A549 (cell line): Measurements from ENCODE around the gene LRRC4B. TPM values are rescaled to one million over a fixed set of nuclear protein-coding genes. Genes with fewer than 3 reads are reported as not detected.

ENCODE experiments used
- ATAC-seq, 2 experiments: fragments of 200-7000 bp in 1 of 2; fragments of >200 bp in 1 of 2; cut with Nextera tagmentation in 1 of 2; cut with Tn5 transposase in 1 of 2; 3 replicates each; pipeline versions ENCODE4 v1.8.0 to v1.9.1; 2018 to 2020; ENCODE audit warnings: mild to moderate bottlenecking in 1 of 2, moderate library complexity in 1 of 2
- CTCF ChIA-PET: fragments of 300-600 bp; sonication (Branson Sonifier 250); formaldehyde crosslinking; extraction: SDS; loops from one replicate; lab custom pipeline; 2021; ENCODE audit warnings: antibody characterized with exemption, inconsistent platforms; lab: Yijun Ruan, JAX
- POLR2A ChIA-PET: fragments of 350-600 bp; formaldehyde crosslinking; extraction: SDS; loops from one replicate; lab custom pipeline; 2021; ENCODE audit warnings: antibody characterized with exemption, inconsistent platforms; lab: Yijun Ruan, JAX
- DNase-seq, 2 experiments: peaks; one replicate each; pipeline versions ENCODE4 v3.0.0 to v3.0.0-alpha.2; 2011 to 2016; ENCODE audit warnings: low read depth in 1 of 2, low spot score in 1 of 2
- FAIRE-seq: peaks from 2 replicates; lab custom pipeline; 2011; peaks lifted over from hg19 to GRCh38; lab: Jason Lieb, UNC
- H3K27ac ChIP-seq, 2 experiments: fragments of >200 bp; sonication (Bioruptor Twin); formaldehyde crosslinking; 3 replicates each; pipeline ENCODE4 v1.5.1; 2016 to 2017
- H3K4me1 ChIP-seq: fragments of >200 bp; sonication (Bioruptor Twin); formaldehyde crosslinking; 3 replicates; pipeline ENCODE4 v1.6.1; 2016
- H3K4me2 ChIP-seq: fragments of >200 bp; sonication (Bioruptor Twin); formaldehyde crosslinking; 3 replicates; pipeline ENCODE4 v1.6.1; 2016
- H3K4me3 ChIP-seq: fragments of >200 bp; sonication (Bioruptor Twin); formaldehyde crosslinking; 3 replicates; pipeline ENCODE4 v1.5.1; 2016
- H3K9me3 ChIP-seq: fragments of >200 bp; sonication (Bioruptor Twin); formaldehyde crosslinking; 3 replicates; pipeline ENCODE4 v1.6.1; 2016
- FOSB ChIP-seq: fragments of 250-450 bp; sonication (Bioruptor Pico); IDR thresholded peaks from 2 replicates; pipeline ENCODE4 v1.5.0; 2020; ENCODE audit warnings: mild to moderate bottlenecking, moderate library complexity
- HEYL ChIP-seq: fragments of 250-450 bp; sonication (Bioruptor Pico); IDR thresholded peaks from 2 replicates; pipeline ENCODE4 v1.8.0; 2021; ENCODE audit warnings: mild to moderate bottlenecking, moderate library complexity
- JUN ChIP-seq, 2 experiments: fragments of >200 bp; sonication (Bioruptor Twin); formaldehyde crosslinking; IDR thresholded peaks; 2 replicates in 1 of 2; 3 replicates in 1 of 2; pipeline ENCODE4 v1.6.1; 2016 to 2017
- KDM5A ChIP-seq: fragments of 200-600 bp; sonication (generic); IDR thresholded peaks from 2 replicates; pipeline ENCODE4 v1.6.1; 2016; ENCODE audit warnings: antibody characterized with exemption, mild to moderate bottlenecking
- MAFK ChIP-seq: fragments of 450-650 bp; IDR thresholded peaks from 2 replicates; pipeline ENCODE4 v1.6.1; 2014; ENCODE audit not compliant: partially characterized antibody
- NPAS2 ChIP-seq: fragments of 250-450 bp; sonication (Bioruptor Pico); IDR thresholded peaks from 2 replicates; pipeline ENCODE4 v1.8.0; 2022; ENCODE audit warnings: mild to moderate bottlenecking, moderate library complexity, borderline replicate concordance
- NR3C1 ChIP-seq: fragments of >200 bp; sonication (Bioruptor Twin); formaldehyde crosslinking; IDR thresholded peaks from 3 replicates; pipeline ENCODE4 v1.6.1; 2017
- PHF8 ChIP-seq: fragments of 200-600 bp; sonication (generic); IDR thresholded peaks from 2 replicates; pipeline ENCODE4 v1.6.1; 2016; ENCODE audit warnings: low read depth, mild to moderate bottlenecking, antibody characterized with exemption, moderate library complexity, borderline replicate concordance
- POLR2A ChIP-seq: IDR thresholded peaks from 2 replicates; pipeline ENCODE4 v1.6.1; 2012; ENCODE audit warnings: mild to moderate bottlenecking, low read length
- RCOR1 ChIP-seq: fragments of 150-350 bp; IDR thresholded peaks from 2 replicates; pipeline ENCODE4 v1.6.1; 2014; ENCODE audit warnings: antibody characterized with exemption, low read length, low read depth
- REST ChIP-seq: fragments of 200-600 bp; sonication (generic); IDR thresholded peaks from 2 replicates; pipeline ENCODE4 v1.6.1; 2016; ENCODE audit warnings: antibody characterized with exemption, mild to moderate bottlenecking, moderate library complexity
- RFX5 ChIP-seq: fragments of 450-650 bp; IDR thresholded peaks from 2 replicates; pipeline ENCODE4 v1.7.1; 2014; ENCODE audit warnings: antibody characterized with exemption, mild to moderate bottlenecking, moderate library complexity
- RNF2 ChIP-seq: fragments of 200-600 bp; sonication (generic); IDR thresholded peaks from 2 replicates; pipeline ENCODE4 v1.6.1; 2016; ENCODE audit warnings: low read depth, mild to moderate bottlenecking, antibody characterized with exemption, moderate library complexity, borderline replicate concordance
- SREBF2 ChIP-seq: fragments of 450-650 bp; IDR thresholded peaks from 2 replicates; pipeline ENCODE4 v1.6.1; 2014; ENCODE audit warnings: mild to moderate bottlenecking, moderate library complexity
- TFCP2L1 ChIP-seq: fragments of 250-450 bp; sonication (Bioruptor Pico); IDR thresholded peaks from 2 replicates; pipeline ENCODE4 v1.5.0; 2021; ENCODE audit warnings: mild to moderate bottlenecking
- TP53 ChIP-seq: fragments of 250-450 bp; sonication (Bioruptor Pico); IDR thresholded peaks from 2 replicates; pipeline ENCODE4 v1.5.0; 2021; ENCODE audit warnings: mild to moderate bottlenecking, moderate library complexity
- ZC3H11A ChIP-seq: fragments of 450-650 bp; IDR thresholded peaks from 2 replicates; pipeline ENCODE4 v1.6.1; 2014; ENCODE audit warnings: antibody characterized with exemption, mild to moderate bottlenecking
- WGBS: methylation state at CpG from one replicate; pipeline ENCODE4 v1.1.6; 2017; ENCODE audit errors: missing lambda C conversion rate; 5-methylcytosine and 5-hydroxymethylcytosine counted together
- polyA plus RNA-seq, 4 experiments: library from polyadenylated mRNA; depleted of rRNA in 3 of 4; stranded (reverse); fragments of >200 nt; fragmentation: RNase III in 1 of 4; extraction: RNeasy Plus Mini Kit Qiagen cat#74134 plus additional on column Dnase treatment in 1 of 4; gene quantifications; 2 replicates in 3 of 4; 3 replicates in 1 of 4; pipeline ENCODE4 v1.2.3, GENCODE V29; 2011 to 2017
- TF ChIP-seq, protein P1 (sequence below): IDR thresholded peaks from 2 replicates; pipeline ENCODE4 v1.6.1; 2012
- TF ChIP-seq, protein P2 (sequence below): IDR thresholded peaks from 2 replicates; pipeline ENCODE4 v1.6.1; 2012

Gene LRRC4B
- polyA plus RNA-seq, 2 of the 4 experiments (the other 2 are of a cell fraction), result 0.54 to 0.97 TPM

DNA sequence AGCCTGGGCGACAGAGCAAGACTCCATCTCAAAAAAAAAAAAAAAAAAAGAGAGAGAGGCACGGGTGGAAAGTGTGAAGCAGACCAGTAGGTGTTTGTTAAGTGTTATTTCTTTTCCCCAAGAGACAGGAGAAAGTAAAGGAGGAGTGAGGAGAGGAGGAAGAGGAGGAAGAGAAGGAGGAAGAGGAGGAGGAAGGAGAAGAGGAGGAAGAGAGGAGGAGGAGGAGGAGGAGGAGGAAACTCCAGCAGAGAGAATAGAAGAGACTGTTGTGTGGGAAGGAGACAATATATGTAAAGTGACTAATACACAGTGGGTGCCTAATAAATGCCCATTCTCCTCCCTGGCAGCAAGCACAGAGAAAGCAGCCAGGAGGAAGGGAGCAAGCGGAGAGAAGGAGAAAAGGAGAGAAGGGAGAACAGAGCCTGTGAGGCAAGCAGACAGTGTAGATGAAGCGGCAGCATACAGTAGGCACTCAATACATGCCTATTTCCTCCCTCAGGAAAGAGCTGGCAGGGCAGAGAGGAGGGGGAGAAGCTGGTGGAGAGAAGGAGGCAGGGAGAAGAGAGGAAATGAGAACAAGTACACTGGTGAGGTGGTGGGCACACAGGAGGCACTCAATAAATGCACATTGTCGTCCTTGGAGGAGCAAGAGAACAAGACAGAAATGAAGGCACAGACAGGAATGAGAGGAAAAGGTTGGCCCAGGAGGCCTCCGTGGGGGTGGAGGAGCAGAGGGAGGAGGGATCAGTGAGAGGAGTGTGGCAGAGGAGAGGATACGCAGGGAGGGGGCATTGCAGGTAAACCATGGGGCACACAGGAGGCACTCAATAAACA, 73.8 kb downstream of the LRRC4B start:
- FAIRE-seq (no peak), ATAC-seq (no peak), DNase-seq (no peak)
- 51% methylated on average over 7 of the region's 7 CpGs for WGBS
- H3K4me3 ChIP-seq, result no peak overlapping the region
- H3K9me3 ChIP-seq, result no peaks in the 10 kb centered on the region
- no peak overlapping the region for H3K4me2 ChIP-seq
- ChIA-PET CTCF (interaction anchor here (0.6 to 1.4 kb wide), 2 partner anchors 16 to 17 kb away, joined by 3 to 5 read pairs; no protein-coding TSS in a partner anchor), POLR2A (interaction anchor here (0.6 kb wide), 1 partner anchor 28 kb away, joined by 3 read pairs; no protein-coding TSS in a partner anchor)
- no peak overlapping the region for H3K27ac ChIP-seq
- H3K4me1 ChIP-seq, result peaks cover 9% of the 10 kb centered on the region; the same call in 2 of the 3 replicates
- TF ChIP-seq, protein P1, sequence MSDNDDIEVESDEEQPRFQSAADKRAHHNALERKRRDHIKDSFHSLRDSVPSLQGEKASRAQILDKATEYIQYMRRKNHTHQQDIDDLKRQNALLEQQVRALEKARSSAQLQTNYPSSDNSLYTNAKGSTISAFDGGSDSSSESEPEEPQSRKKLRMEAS, result no peak
- TF ChIP-seq TFCP2L1 (CRISPR knock-in tag) (no peak), JUN (IDR thresholded peaks at IDR 0.05) (no peak), ZC3H11A (no peak), RCOR1 (no peak), NR3C1 (no peak), FOSB (CRISPR knock-in tag) (no peak), REST (no peak), POLR2A (no peak), RNF2 (no peak), HEYL (CRISPR knock-in tag) (no peak)
- TF ChIP-seq, protein P2, sequence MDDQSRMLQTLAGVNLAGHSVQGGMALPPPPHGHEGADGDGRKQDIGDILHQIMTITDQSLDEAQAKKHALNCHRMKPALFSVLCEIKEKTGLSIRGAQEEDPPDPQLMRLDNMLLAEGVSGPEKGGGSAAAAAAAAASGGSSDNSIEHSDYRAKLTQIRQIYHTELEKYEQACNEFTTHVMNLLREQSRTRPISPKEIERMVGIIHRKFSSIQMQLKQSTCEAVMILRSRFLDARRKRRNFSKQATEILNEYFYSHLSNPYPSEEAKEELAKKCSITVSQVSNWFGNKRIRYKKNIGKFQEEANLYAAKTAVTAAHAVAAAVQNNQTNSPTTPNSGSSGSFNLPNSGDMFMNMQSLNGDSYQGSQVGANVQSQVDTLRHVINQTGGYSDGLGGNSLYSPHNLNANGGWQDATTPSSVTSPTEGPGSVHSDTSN, result no peak
- TF ChIP-seq, all 56 proteins: peak for 0

DNA sequence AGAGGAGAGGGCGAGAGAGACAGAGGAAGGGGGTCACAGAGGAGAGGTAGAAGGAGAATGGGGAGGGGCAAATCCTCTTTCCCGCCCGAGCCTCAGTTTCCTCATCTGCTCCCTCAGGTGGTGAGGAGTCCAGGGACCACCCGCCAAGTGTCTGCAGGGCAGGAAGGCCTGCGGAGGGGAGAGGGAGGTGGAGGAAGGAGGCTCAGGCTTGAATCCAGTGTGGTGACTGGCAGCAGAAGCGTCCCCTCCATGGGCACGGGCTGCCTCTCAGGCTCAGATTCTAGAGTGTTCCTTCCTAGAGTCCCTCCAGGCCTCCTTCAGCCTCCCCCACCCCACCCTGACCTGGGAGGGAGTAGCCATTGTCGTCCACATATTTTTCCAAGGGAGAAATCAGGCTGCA, 75.1 kb downstream of the LRRC4B start:
- no peak for DNase-seq
- Histone ChIP-seq H3K9me3 (no peaks in the 10 kb centered on the region), H3K4me1 (peaks cover 9% of the 10 kb centered on the region; the same call in 2 of the 3 replicates), H3K4me3 (no peak overlapping the region), H3K4me2 (no peak overlapping the region), H3K27ac (no peak overlapping the region)
- TF ChIP-seq TP53 (CRISPR knock-in tag), result no peak
- TF ChIP-seq RCOR1, result no peak
- TF ChIP-seq NPAS2 (CRISPR knock-in tag), result no peak
- TF ChIP-seq NR3C1, result no peak
- no peak for TF ChIP-seq MAFK
- TF ChIP-seq PHF8, result no peak
- no peak for TF ChIP-seq RNF2
- TF ChIP-seq SREBF2, result no peak
- TF ChIP-seq KDM5A, result no peak
- TF ChIP-seq, protein P2, result no peak
- TF ChIP-seq JUN (IDR thresholded peaks at IDR 0.05), result no peak
- no peak for TF ChIP-seq RFX5
- WGBS, result 75% methylated on average over 8 of the region's 8 CpGs
- CTCF ChIA-PET, result interaction anchor here (1.4 kb wide), 1 partner anchor 14 kb away, joined by 5 read pairs; no protein-coding TSS in a partner anchor
- ATAC-seq, result no peak
- no peak for FAIRE-seq
- POLR2A ChIA-PET, result no interaction called here
